ENCODE results near the gene THSD4. TPM values are rescaled to one million over a fixed set of nuclear protein-coding genes. Genes with fewer than 3 reads are reported as not detected.
A peak's percentile ranks its signal among the peaks of the same experiment; 100 is the strongest.

The THSD4 gene
- total RNA-seq, 1 experiment from 2014 or later: 29.3 TPM

GRCh38 chr15:71079208-71080044, 35.8 kb upstream of the THSD4 start:
- H3K79me2 ChIP-seq (ENCODE audit: low read depth): no peaks in the 10 kb centered on the region
- H3K36me3 ChIP-seq (ENCODE audit: low read depth): no peaks in the 10 kb centered on the region
- BruUV-seq (replicated peaks): no TSS peak
- H3K4me3 ChIP-seq: no peak overlapping the region
- H2AFZ ChIP-seq: peak overlapping the region; percentile 58; the same call in 1 of the 2 replicates
- H3K27ac ChIP-seq: peak overlapping the region; percentile 73
- peaks cover 19% of the 10 kb centered on the region; the same call in 1 of the 2 replicates for H3F3A ChIP-seq (ENCODE audit: insufficient read depth, low read depth)
- H3K4me1 ChIP-seq (replicated peaks; ENCODE audit: insufficient read depth): peaks cover 26% of the 10 kb centered on the region
- H4K20me1 ChIP-seq (ENCODE audit: insufficient read depth): no peaks in the 10 kb centered on the region
- intact Hi-C loops (cut with micrococcal nuclease; ENCODE audit: unreplicated experiment): loop anchor here (1.0 to 5.0 kb wide), 3 partner anchors 14 to 216 kb away; no protein-coding TSS in a partner anchor
- no peaks in the 10 kb centered on the region for H3K27me3 ChIP-seq (ENCODE audit: insufficient read depth, low read depth)
- peak overlapping the region; percentile 61 for H3K4me2 ChIP-seq
- TF ChIP-seq CTCF (conservative IDR thresholded peaks at IDR 0.05) (no peak), EZH2 (IDR thresholded peaks at IDR 0.05; ENCODE audit: low read depth) (no peak)
- ChIA-PET CTCF (no interaction called here), POLR2A (ENCODE audit: unreplicated experiment) (interaction anchor here (0.5 to 0.7 kb wide), 5 partner anchors 13 to 240 kb away, joined by 3 to 13 read pairs (median 6); no protein-coding TSS in a partner anchor)
- H3K9me2 ChIP-seq (ENCODE audit: insufficient read depth): no peaks in the 10 kb centered on the region
- peak; percentile 73 to 93 for DNase-seq
- H3K9me3 ChIP-seq (ENCODE audit: insufficient read depth, low read depth): peaks cover 3% of the 10 kb centered on the region; the same call in 1 of the 2 replicates

GRCh38 chr15:71080166-71080565, 35.1 kb upstream of the THSD4 start:
- Histone ChIP-seq H3F3A (ENCODE audit: insufficient read depth, low read depth) (peaks cover 19% of the 10 kb centered on the region; the same call in 1 of the 2 replicates), H3K4me3 (no peak overlapping the region), H3K9me2 (ENCODE audit: insufficient read depth) (no peaks in the 10 kb centered on the region), H3K4me2 (peak overlapping the region; percentile 61), H2AFZ (peak overlapping the region; percentile 58; the same call in 1 of the 2 replicates), H3K36me3 (ENCODE audit: low read depth) (no peaks in the 10 kb centered on the region), H3K27me3 (ENCODE audit: insufficient read depth, low read depth) (no peaks in the 10 kb centered on the region), H3K9me3 (ENCODE audit: insufficient read depth, low read depth) (0 out of 2 replicates have a peak, but pooled peaks cover 3% of the 10 kb centered on the region), H3K79me2 (ENCODE audit: low read depth) (no peaks in the 10 kb centered on the region), H3K27ac (peak overlapping the region; percentile 73), H4K20me1 (ENCODE audit: insufficient read depth) (no peaks in the 10 kb centered on the region), H3K4me1 (replicated peaks; ENCODE audit: insufficient read depth) (peaks cover 26% of the 10 kb centered on the region)
- no peak for DNase-seq
- CTCF ChIA-PET: interaction anchor here (0.6 kb wide), 1 partner anchor 35 kb away, joined by 7 read pairs; the partner anchor contains the start of gene THSD4
- intact Hi-C loops (cut with micrococcal nuclease; ENCODE audit: unreplicated experiment): no loop called here
- POLR2A ChIA-PET (ENCODE audit: unreplicated experiment): interaction anchor here (0.6 kb wide), 3 partner anchors 12 to 360 kb away, joined by 3 to 6 read pairs (median 4); no protein-coding TSS in a partner anchor
- no TSS peak for BruUV-seq (replicated peaks)
- TF ChIP-seq CTCF (conservative IDR thresholded peaks at IDR 0.05): no peak
- no peak for TF ChIP-seq EZH2 (IDR thresholded peaks at IDR 0.05; ENCODE audit: low read depth)

GRCh38 chr15:71080705-71081104, 34.6 kb upstream of the THSD4 start:
- BruUV-seq (replicated peaks): no TSS peak
- intact Hi-C loops (cut with micrococcal nuclease; ENCODE audit: unreplicated experiment): no loop called here
- CTCF ChIA-PET: interaction anchor here (0.6 kb wide), 1 partner anchor 34 kb away, joined by 7 read pairs; the partner anchor contains the start of gene THSD4

More at GRCh38 chr15:71080705-71081104, 34.6 kb upstream of the THSD4 start:
- H3K4me1 ChIP-seq (replicated peaks; ENCODE audit: insufficient read depth): peaks cover 26% of the 10 kb centered on the region
- no peak overlapping the region for H3K4me3 ChIP-seq
- no peak overlapping the region for H3K27ac ChIP-seq
- no peaks in the 10 kb centered on the region for H3K36me3 ChIP-seq (ENCODE audit: low read depth)
- peak in 1 of 2 experiments; percentile 50 for DNase-seq
- peaks cover 19% of the 10 kb centered on the region; the same call in 1 of the 2 replicates for H3F3A ChIP-seq (ENCODE audit: insufficient read depth, low read depth)
- H4K20me1 ChIP-seq (ENCODE audit: insufficient read depth): no peaks in the 10 kb centered on the region
- no peaks in the 10 kb centered on the region for H3K27me3 ChIP-seq (ENCODE audit: insufficient read depth, low read depth)
- H3K4me2 ChIP-seq: no peak overlapping the region
- H2AFZ ChIP-seq: no peak overlapping the region
- 0 out of 2 replicates have a peak, but pooled peaks cover 3% of the 10 kb centered on the region for H3K9me3 ChIP-seq (ENCODE audit: insufficient read depth, low read depth)
- H3K9me2 ChIP-seq (ENCODE audit: insufficient read depth): no peaks in the 10 kb centered on the region
- H3K79me2 ChIP-seq (ENCODE audit: low read depth): no peaks in the 10 kb centered on the region
- TF ChIP-seq EZH2 (IDR thresholded peaks at IDR 0.05; ENCODE audit: low read depth) (no peak), CTCF (conservative IDR thresholded peaks at IDR 0.05) (no peak)
- POLR2A ChIA-PET (ENCODE audit: unreplicated experiment): interaction anchor here (0.6 kb wide), 1 partner anchor 360 kb away, joined by 3 read pairs; no protein-coding TSS in a partner anchor
